MM.1S (cell line): ENCODE data around the gene TMEM134.

ENCODE experiments used
- EZH2 ChIP-seq: fragments of 300-600 bp; sonication (generic); optimal IDR thresholded peaks from 2 replicates; pipeline ENCODE3; 2017; ENCODE audit warnings: low read depth, mild to moderate bottlenecking, antibody characterized with exemption, low read length, mixed read lengths
- EZH2phosphoT487 ChIP-seq: fragments of 300-600 bp; sonication (generic); IDR thresholded peaks from 2 replicates; pipeline ENCODE4 v1.6.1; 2018; ENCODE audit warnings: antibody characterized with exemption, low read length
- TF ChIP-seq, protein P1 (sequence below): fragments of 300-600 bp; sonication (generic); IDR thresholded peaks from 2 replicates; pipeline ENCODE4 v1.5.1; 2016; ENCODE audit warnings: antibody characterized with exemption, low read length, mixed read lengths

DNA sequence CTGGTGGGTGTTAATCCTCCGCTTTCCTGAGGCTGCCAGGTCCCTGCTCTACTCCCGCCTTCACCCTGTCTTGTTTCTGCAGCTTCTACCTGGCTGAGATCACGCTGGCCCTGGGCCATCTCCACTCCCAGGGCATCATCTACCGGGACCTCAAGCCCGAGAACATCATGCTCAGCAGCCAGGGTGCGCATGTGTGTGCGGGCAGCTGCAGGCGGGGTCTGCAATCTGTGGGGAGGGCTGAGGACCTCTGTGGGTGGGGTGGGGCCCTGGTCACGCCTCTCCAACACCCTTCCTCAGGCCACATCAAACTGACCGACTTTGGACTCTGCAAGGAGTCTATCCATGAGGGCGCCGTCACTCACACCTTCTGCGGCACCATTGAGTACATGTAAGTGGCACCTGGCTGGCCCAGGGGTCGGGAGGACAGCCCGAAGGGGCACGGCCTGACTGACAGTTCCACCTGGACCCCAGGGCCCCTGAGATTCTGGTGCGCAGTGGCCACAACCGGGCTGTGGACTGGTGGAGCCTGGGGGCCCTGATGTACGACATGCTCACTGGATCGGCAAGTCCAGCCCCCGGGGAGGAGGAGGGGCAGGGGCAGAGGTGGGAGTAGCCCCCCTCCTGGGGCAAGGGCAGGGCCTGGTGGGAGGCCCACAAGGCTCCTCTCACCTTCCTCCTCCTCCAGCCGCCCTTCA is 36.2 kb downstream of the TMEM134 start:
- TF ChIP-seq, protein P1, sequence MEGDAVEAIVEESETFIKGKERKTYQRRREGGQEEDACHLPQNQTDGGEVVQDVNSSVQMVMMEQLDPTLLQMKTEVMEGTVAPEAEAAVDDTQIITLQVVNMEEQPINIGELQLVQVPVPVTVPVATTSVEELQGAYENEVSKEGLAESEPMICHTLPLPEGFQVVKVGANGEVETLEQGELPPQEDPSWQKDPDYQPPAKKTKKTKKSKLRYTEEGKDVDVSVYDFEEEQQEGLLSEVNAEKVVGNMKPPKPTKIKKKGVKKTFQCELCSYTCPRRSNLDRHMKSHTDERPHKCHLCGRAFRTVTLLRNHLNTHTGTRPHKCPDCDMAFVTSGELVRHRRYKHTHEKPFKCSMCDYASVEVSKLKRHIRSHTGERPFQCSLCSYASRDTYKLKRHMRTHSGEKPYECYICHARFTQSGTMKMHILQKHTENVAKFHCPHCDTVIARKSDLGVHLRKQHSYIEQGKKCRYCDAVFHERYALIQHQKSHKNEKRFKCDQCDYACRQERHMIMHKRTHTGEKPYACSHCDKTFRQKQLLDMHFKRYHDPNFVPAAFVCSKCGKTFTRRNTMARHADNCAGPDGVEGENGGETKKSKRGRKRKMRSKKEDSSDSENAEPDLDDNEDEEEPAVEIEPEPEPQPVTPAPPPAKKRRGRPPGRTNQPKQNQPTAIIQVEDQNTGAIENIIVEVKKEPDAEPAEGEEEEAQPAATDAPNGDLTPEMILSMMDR: no peak
- TF ChIP-seq EZH2 (no peak), EZH2phosphoT487 (no peak)
